SK-N-SH treated with all-trans-retinoic acid at 6 μM for 48 hours (cell line): ENCODE measurements around the gene NKX1-1.

Source experiments
- ATAC-seq: fragments of 200-7000 bp; cut with Tn5 transposase; 3 replicates; pipeline ENCODE4 v1.9.1; 2020; ENCODE audit warnings: mild to moderate bottlenecking, moderate library complexity
- ARNTL ChIP-seq: fragments of 450-650 bp; formaldehyde crosslinking; IDR thresholded peaks from 2 replicates; pipeline ENCODE4 v1.5.0; 2020; ENCODE audit warnings: low read depth, mild to moderate bottlenecking, moderate library complexity, borderline replicate concordance
- BACH2 ChIP-seq: fragments of 250-450 bp; sonication (Bioruptor Pico); IDR thresholded peaks from 2 replicates; pipeline ENCODE4 v1.9.0; 2021; ENCODE audit warnings: mild to moderate bottlenecking, borderline replicate concordance
- CSDC2 ChIP-seq: fragments of 250-450 bp; sonication (Bioruptor Pico); IDR thresholded peaks from 2 replicates; pipeline ENCODE4 v1.5.0; 2020; ENCODE audit warnings: mild to moderate bottlenecking, moderate library complexity
- CSRNP3 ChIP-seq: fragments of 250-450 bp; sonication (Bioruptor Pico); IDR thresholded peaks from 2 replicates; pipeline ENCODE4 v1.5.1; 2021; ENCODE audit warnings: mild to moderate bottlenecking, moderate library complexity
- ESRRG ChIP-seq: fragments of 250-450 bp; sonication (Bioruptor Pico); IDR thresholded peaks from 2 replicates; pipeline ENCODE4 v1.6.1; 2021; ENCODE audit warnings: mild to moderate bottlenecking
- GLIS3 ChIP-seq: fragments of 250-450 bp; sonication (Bioruptor Pico); IDR thresholded peaks from 2 replicates; pipeline ENCODE4 v1.5.0; 2020; ENCODE audit warnings: mild to moderate bottlenecking, moderate library complexity
- ISL1 ChIP-seq: fragments of 250-450 bp; sonication (Bioruptor Pico); IDR thresholded peaks from 2 replicates; pipeline ENCODE4 v2.1.2; 2022; ENCODE audit warnings: mild to moderate bottlenecking, moderate library complexity
- OSR1 ChIP-seq: fragments of 250-450 bp; sonication (Bioruptor Pico); IDR thresholded peaks from 2 replicates; pipeline ENCODE4 v1.8.0; 2022; ENCODE audit warnings: moderate library complexity, mild to moderate bottlenecking, inconsistent platforms
- PATZ1 ChIP-seq: fragments of 250-450 bp; sonication (Bioruptor Pico); IDR thresholded peaks from 2 replicates; pipeline ENCODE4 v1.8.0; 2020; ENCODE audit warnings: mild to moderate bottlenecking, moderate library complexity, borderline replicate concordance
- PPARA ChIP-seq: fragments of 250-450 bp; sonication (Bioruptor Pico); IDR thresholded peaks from 2 replicates; pipeline ENCODE4 v1.5.0; 2020; ENCODE audit warnings: mild to moderate bottlenecking, borderline replicate concordance
- RARB ChIP-seq: fragments of 250-450 bp; sonication (Bioruptor Pico); IDR thresholded peaks from 2 replicates; pipeline ENCODE4 v1.8.0; 2021; ENCODE audit warnings: mild to moderate bottlenecking, moderate library complexity
- SNAI2 ChIP-seq: fragments of 250-450 bp; sonication (Bioruptor Pico); IDR thresholded peaks from 2 replicates; pipeline ENCODE4 v1.5.0; 2020; ENCODE audit warnings: mild to moderate bottlenecking, moderate library complexity
- TCF4 ChIP-seq: fragments of 250-450 bp; sonication (Bioruptor Pico); IDR thresholded peaks from 2 replicates; pipeline ENCODE4 v1.8.0; 2021; ENCODE audit warnings: mild to moderate bottlenecking, moderate library complexity, borderline replicate concordance
- TOX ChIP-seq: fragments of 250-450 bp; sonication (Bioruptor Pico); IDR thresholded peaks from 2 replicates; pipeline ENCODE4 v1.8.0; 2021; ENCODE audit warnings: mild to moderate bottlenecking, moderate library complexity, borderline replicate concordance
- TSHZ2 ChIP-seq: fragments of 250-450 bp; sonication (Bioruptor Pico); IDR thresholded peaks from 2 replicates; pipeline ENCODE4 v1.5.0; 2020; ENCODE audit warnings: mild to moderate bottlenecking, moderate library complexity
- ZFP3 ChIP-seq: fragments of 250-450 bp; sonication (Bioruptor Pico); IDR thresholded peaks from 2 replicates; pipeline ENCODE4 v1.5.0; 2020; ENCODE audit warnings: mild to moderate bottlenecking, moderate library complexity
- ZFP30 ChIP-seq: fragments of 450-650 bp; formaldehyde crosslinking; IDR thresholded peaks from 2 replicates; pipeline ENCODE4 v1.5.0; 2022; ENCODE audit warnings: mild to moderate bottlenecking, moderate library complexity
- ZNF565 ChIP-seq: fragments of 450-650 bp; formaldehyde crosslinking; conservative IDR thresholded peaks from 2 replicates; pipeline ENCODE4 v1.5.0; 2020; ENCODE audit warnings: low read depth, mild to moderate bottlenecking, moderate library complexity
- ZNF70 ChIP-seq: fragments of 450-650 bp; formaldehyde crosslinking; IDR thresholded peaks from 2 replicates; pipeline ENCODE4 v1.5.0; 2020; ENCODE audit warnings: mild to moderate bottlenecking, moderate library complexity
- ZNF8 ChIP-seq: fragments of 450-650 bp; formaldehyde crosslinking; IDR thresholded peaks from 2 replicates; pipeline ENCODE4 v1.5.0; 2020; ENCODE audit warnings: mild to moderate bottlenecking, moderate library complexity

NKX1-1 gene

GRCh38 chr4:1407657-1408333 lies 1.6 kb upstream of the NKX1-1 start:
- TF ChIP-seq SNAI2 (CRISPR knock-in tag) (no peak), PPARA (CRISPR knock-in tag) (no peak)
- ATAC-seq = no peak

GRCh38 chr4:1406981-1407656 lies 877 bp upstream of the NKX1-1 start:
- no peak for ATAC-seq

GRCh38 chr4:1405636-1406393 lies 427 bp downstream of the NKX1-1 start:
- ATAC-seq = no peak

More at GRCh38 chr4:1406981-1407656, 877 bp upstream of the NKX1-1 start:
- TF ChIP-seq ZFP30 (CRISPR knock-in tag) = no peak
- TF ChIP-seq BACH2 = no peak

GRCh38 chr4:1405254-1405635 lies 997 bp downstream of the NKX1-1 start:
- TF ChIP-seq CSDC2 = no peak
- TF ChIP-seq GLIS3 (CRISPR knock-in tag) = no peak
- TF ChIP-seq, all 23 proteins: peak for 0

More at GRCh38 chr4:1405636-1406393, 427 bp downstream of the NKX1-1 start:
- TF ChIP-seq TOX (CRISPR knock-in tag) (no peak), ISL1 (CRISPR knock-in tag) (no peak), ESRRG (no peak), RARB (CRISPR knock-in tag) (no peak), OSR1 (CRISPR knock-in tag) (no peak), TSHZ2 (CRISPR knock-in tag) (no peak), TCF4 (CRISPR knock-in tag) (no peak), CSRNP3 (CRISPR knock-in tag) (no peak), ZFP3 (CRISPR knock-in tag) (no peak)

GRCh38 chr4:1404573-1405253 lies 1.5 kb downstream of the NKX1-1 start:
- no peak for TF ChIP-seq CSRNP3 (CRISPR knock-in tag)
- TF ChIP-seq ZNF565 (CRISPR knock-in tag) = no peak
- TF ChIP-seq RARB (CRISPR knock-in tag) = no peak
- no peak for TF ChIP-seq ARNTL (CRISPR knock-in tag)
- no peak for TF ChIP-seq ESRRG
- TF ChIP-seq BACH2 = no peak
- TF ChIP-seq TSHZ2 (CRISPR knock-in tag) = no peak
- no peak for TF ChIP-seq SNAI2 (CRISPR knock-in tag)
- no peak for TF ChIP-seq ISL1 (CRISPR knock-in tag)
- TF ChIP-seq ZNF70 (CRISPR knock-in tag) = no peak
- no peak for TF ChIP-seq TCF4 (CRISPR knock-in tag)
- no peak for TF ChIP-seq PPARA (CRISPR knock-in tag)
- no peak for TF ChIP-seq GLIS3 (CRISPR knock-in tag)
- no peak for TF ChIP-seq ZFP3 (CRISPR knock-in tag)
- TF ChIP-seq PATZ1 (CRISPR knock-in tag) = no peak
- no peak for TF ChIP-seq ZNF8 (CRISPR knock-in tag)
- no peak for ATAC-seq

More at GRCh38 chr4:1405254-1405635, 997 bp downstream of the NKX1-1 start:
- ATAC-seq = no peak
